HEK293 (cell line): ENCODE measurements around the gene TFDP1.

Experiments used
- CTCF ChIA-PET: fragments of 350-600 bp; formaldehyde crosslinking; extraction: SDS; loops from one replicate; lab custom pipeline; 2021; ENCODE audit warnings: antibody characterized with exemption; lab: Yijun Ruan, JAX
- POLR2A ChIA-PET: fragments of 300-600 bp; formaldehyde crosslinking; extraction: SDS; loops from one replicate; lab custom pipeline; 2020; ENCODE audit warnings: antibody characterized with exemption, inconsistent platforms; lab: Yijun Ruan, JAX
- H3K27ac ChIP-seq: fragments of 200-500 bp; sonication (Bioruptor generic); 2 replicates; pipeline ENCODE4 v1.5.1; 2014; ENCODE audit warnings: low read depth, low read length, control low read depth, inconsistent platforms; ENCODE audit errors: extremely low read depth
- H3K36me3 ChIP-seq, 2 experiments: fragments of 200-500 bp in 1 of 2; sonication (Bioruptor generic) in 1 of 2; 1 replicate in 1 of 2; 2 replicates in 1 of 2; pipeline ENCODE4 v1.5.1; 2014 to 2017; ENCODE audit warnings: inconsistent platforms in 2 of 2, low read length in 2 of 2; ENCODE audit not compliant: control insufficient read depth in 2 of 2, insufficient read depth in 1 of 2
- H3K4me1 ChIP-seq: fragments of 200-500 bp; sonication (Bioruptor generic); 2 replicates; pipeline ENCODE4 v1.5.1; 2014; ENCODE audit warnings: mild to moderate bottlenecking, low read length, inconsistent platforms; ENCODE audit not compliant: control insufficient read depth, insufficient read depth
- H3K4me3 ChIP-seq: 2 replicates; pipeline ENCODE4 v1.5.1; 2011; ENCODE audit warnings: low read depth, mild to moderate bottlenecking, control low read depth, low read length, moderate library complexity
- H3K9me3 ChIP-seq: fragments of 200-500 bp; sonication (Bioruptor generic); 2 replicates; pipeline ENCODE4 v1.5.1; 2014; ENCODE audit warnings: low read depth, low read length, inconsistent platforms; ENCODE audit not compliant: control insufficient read depth, insufficient read depth
- KLF17 ChIP-seq: fragments of 450-650 bp; formaldehyde crosslinking; IDR thresholded peaks from 2 replicates; pipeline ENCODE4 v1.5.1; 2016; ENCODE audit warnings: missing biosample characterization, missing genetic modification characterization
- MYNN ChIP-seq: fragments of 450-650 bp; formaldehyde crosslinking; IDR thresholded peaks from 2 replicates; pipeline ENCODE4 v1.5.1; 2016; ENCODE audit warnings: missing biosample characterization, missing genetic modification characterization, borderline replicate concordance
- SCRT2 ChIP-seq: fragments of 450-650 bp; formaldehyde crosslinking; IDR thresholded peaks from 2 replicates; pipeline ENCODE4 v1.5.1; 2016; ENCODE audit warnings: missing biosample characterization, missing genetic modification characterization
- SP3 ChIP-seq: fragments of 450-650 bp; formaldehyde crosslinking; IDR thresholded peaks from 2 replicates; pipeline ENCODE4 v1.5.1; 2016; ENCODE audit warnings: missing biosample characterization, missing genetic modification characterization
- YY2 ChIP-seq: fragments of 450-650 bp; formaldehyde crosslinking; IDR thresholded peaks from 2 replicates; pipeline ENCODE4 v1.5.1; 2016; ENCODE audit warnings: missing biosample characterization, missing genetic modification characterization
- ZNF148 ChIP-seq: fragments of 450-650 bp; formaldehyde crosslinking; IDR thresholded peaks from 2 replicates; pipeline ENCODE4 v1.5.0; 2017; ENCODE audit warnings: missing biosample characterization, missing genetic modification characterization, borderline replicate concordance
- ZNF184 ChIP-seq: fragments of 450-650 bp; IDR thresholded peaks from 2 replicates; pipeline ENCODE4 v1.5.1; 2018; ENCODE audit warnings: missing biosample characterization, mild to moderate bottlenecking, missing genetic modification characterization
- ZNF239 ChIP-seq: fragments of 450-650 bp; formaldehyde crosslinking; IDR thresholded peaks from 2 replicates; pipeline ENCODE4 v1.5.1; 2016; ENCODE audit warnings: missing biosample characterization, missing genetic modification characterization
- ZNF350 ChIP-seq: fragments of 450-650 bp; formaldehyde crosslinking; IDR thresholded peaks from 2 replicates; pipeline ENCODE4 v1.5.0; 2017; ENCODE audit warnings: missing biosample characterization, mild to moderate bottlenecking, missing genetic modification characterization
- ZNF362 ChIP-seq: fragments of 450-650 bp; formaldehyde crosslinking; IDR thresholded peaks from 2 replicates; pipeline ENCODE4 v1.5.1; 2016; ENCODE audit warnings: missing biosample characterization, missing genetic modification characterization
- ZNF366 ChIP-seq: fragments of 450-650 bp; formaldehyde crosslinking; conservative IDR thresholded peaks from 2 replicates; pipeline ENCODE4 v1.5.1; 2016; ENCODE audit warnings: missing biosample characterization, missing genetic modification characterization
- ZNF561 ChIP-seq: fragments of 450-650 bp; IDR thresholded peaks from 2 replicates; pipeline ENCODE4 v1.5.1; 2018; ENCODE audit warnings: missing biosample characterization, missing genetic modification characterization, borderline replicate concordance
- ZNF600 ChIP-seq: fragments of 450-650 bp; formaldehyde crosslinking; IDR thresholded peaks from 2 replicates; pipeline ENCODE4 v1.5.1; 2016; ENCODE audit warnings: missing biosample characterization, missing genetic modification characterization

TFDP1 gene

GRCh38 chr13:113584870-113585671 lies 518 bp downstream of the TFDP1 start (continued):
- TF ChIP-seq ZNF362 (tag by site-specific recombination) (no peak), SP3 (tag by site-specific recombination) (peak; percentile 25; the same call in 1 of the 2 replicates), ZNF184 (tag by site-specific recombination) (no peak), ZNF148 (tag by site-specific recombination) (no peak), ZNF350 (no peak), KLF17 (tag by site-specific recombination) (peak; percentile 61; the same call in 1 of the 2 replicates), ZNF239 (tag by site-specific recombination) (no peak)
- TF ChIP-seq, all 188 proteins: peak for 18

- peak overlapping the region; percentile 61 for H3K4me3 ChIP-seq
- peak overlapping the region; percentile 92; the same call in 1 of the 2 replicates for H3K27ac ChIP-seq
- H3K36me3 ChIP-seq: peaks cover 22 to 48% of the 10 kb centered on the region in 2 experiments
- ChIA-PET CTCF (no interaction called here), POLR2A (no interaction called here)
- TF ChIP-seq ZNF366 (tag by site-specific recombination) (peak; percentile 38; the same call in 1 of the 2 replicates), SCRT2 (tag by site-specific recombination) (peak; percentile 22; the same call in 1 of the 2 replicates), MYNN (tag by site-specific recombination) (no peak)
- no peaks in the 10 kb centered on the region for H3K9me3 ChIP-seq
- H3K4me1 ChIP-seq: peaks cover 4% of the 10 kb centered on the region
Observed at GRCh38 chr13:113585896-113586295, 1.3 kb downstream of the TFDP1 start.

- POLR2A ChIA-PET: interaction anchor here (0.6 to 0.7 kb wide), 3 partner anchors 14 to 19 kb away, joined by 3 to 8 read pairs (median 4); no protein-coding TSS in a partner anchor
- no peak for TF ChIP-seq ZNF561
- no peak for TF ChIP-seq YY2 (tag by site-specific recombination)
- TF ChIP-seq ZNF600 (tag by site-specific recombination): peak; percentile 36; the same call in 1 of the 2 replicates
- TF ChIP-seq, all 188 proteins: peak for 1
- CTCF ChIA-PET: no interaction called here
- Histone ChIP-seq H3K27ac (no peak overlapping the region), H3K4me3 (no peak overlapping the region), H3K36me3 (peaks cover 24 to 54% of the 10 kb centered on the region in 2 experiments), H3K9me3 (no peaks in the 10 kb centered on the region), H3K4me1 (peaks cover 4% of the 10 kb centered on the region)
Observed at GRCh38 chr13:113586661-113587479, 2.3 kb downstream of the TFDP1 start.
